GM12892 (cell line): ENCODE measurements around the gene CIB1.
A peak's percentile ranks its signal among the peaks of the same experiment; 100 is the strongest.

Source experiments
- DNase-seq: peaks from one replicate; pipeline ENCODE4 v3.0.0; 2011; ENCODE audit not compliant: insufficient read length
- FAIRE-seq: peaks from 2 replicates; lab custom pipeline; 2011; peaks lifted over from hg19 to GRCh38; lab: Jason Lieb, UNC
- POLR2A ChIP-seq: IDR thresholded peaks from 2 replicates; pipeline ENCODE4 v1.6.1; 2011; ENCODE audit warnings: low read depth, low read length, control low read depth
- POLR2AphosphoS5 ChIP-seq: IDR thresholded peaks from 2 replicates; pipeline ENCODE4 v1.6.1; 2011; ENCODE audit warnings: low read depth, low read length, control low read depth
- TAF1 ChIP-seq: IDR thresholded peaks from 2 replicates; pipeline ENCODE4 v1.6.1; 2011; ENCODE audit warnings: low read depth, mild to moderate bottlenecking, control low read depth, low read length, borderline replicate concordance

The CIB1 gene

GRCh38 chr15:90211440-90212143 lies 22.1 kb downstream of the CIB1 start:
- TF ChIP-seq POLR2AphosphoS5 (no peak), POLR2A (no peak), TAF1 (no peak)
- no peak for FAIRE-seq
- no peak for DNase-seq

- DNase-seq: no peak
- no peak for FAIRE-seq
- TF ChIP-seq POLR2AphosphoS5: no peak
- TF ChIP-seq TAF1: no peak
- TF ChIP-seq POLR2A: no peak
Observed at GRCh38 chr15:90211009-90211408, 22.7 kb downstream of the CIB1 start.

GRCh38 chr15:90210593-90210992 lies 23.1 kb downstream of the CIB1 start:
- FAIRE-seq: no peak
- TF ChIP-seq TAF1: no peak
- TF ChIP-seq POLR2A: no peak
- TF ChIP-seq POLR2AphosphoS5: no peak

GRCh38 chr15:90209591-90209990 lies 24.1 kb downstream of the CIB1 start:
- FAIRE-seq (peak; percentile 94), DNase-seq (no peak)
- no peak for TF ChIP-seq TAF1
- TF ChIP-seq POLR2AphosphoS5: peak; percentile 30; the same call in 1 of the 2 replicates
- 0 out of 2 replicates have a peak, but pooled peaks have one; percentile 44 for TF ChIP-seq POLR2A

More at GRCh38 chr15:90210593-90210992, 23.1 kb downstream of the CIB1 start:
- DNase-seq: no peak

- no peak for TF ChIP-seq POLR2AphosphoS5
- no peak for TF ChIP-seq TAF1
- TF ChIP-seq POLR2A: no peak
- no peak for DNase-seq
- FAIRE-seq: no peak
Observed at GRCh38 chr15:90208356-90208755, 25.4 kb downstream of the CIB1 start.

- FAIRE-seq: no peak
- TF ChIP-seq POLR2A (no peak), POLR2AphosphoS5 (no peak), TAF1 (no peak)
- no peak for DNase-seq
Observed at GRCh38 chr15:90207252-90207651, 26.5 kb downstream of the CIB1 start.

DNA sequence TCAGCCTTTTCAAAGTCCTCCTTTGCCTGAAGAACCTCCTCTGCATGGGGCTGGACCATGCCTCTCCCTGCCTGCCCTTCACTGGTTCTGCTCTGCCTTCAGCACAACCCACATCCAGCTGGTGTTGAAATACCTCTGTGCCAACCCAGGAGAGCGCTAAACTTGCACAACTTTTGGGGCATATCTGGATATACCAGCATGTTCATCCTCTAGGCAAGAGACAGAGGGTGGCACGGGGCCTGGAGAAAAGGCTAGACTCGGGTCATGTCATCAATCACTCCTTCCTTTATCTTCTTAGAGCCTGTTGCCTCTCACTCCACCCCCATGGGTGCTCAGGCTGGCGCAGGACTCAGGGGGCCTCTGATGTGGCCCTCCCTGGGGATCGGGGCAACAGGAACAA lies 27.9 kb downstream of the CIB1 start:
- DNase-seq (no peak), FAIRE-seq (no peak)
- TF ChIP-seq POLR2AphosphoS5 (no peak), POLR2A (no peak), TAF1 (no peak)

GRCh38 chr15:90205050-90205848 lies 28.5 kb downstream of the CIB1 start:
- FAIRE-seq (no peak), DNase-seq (no peak)
- TF ChIP-seq POLR2AphosphoS5 (no peak), TAF1 (no peak), POLR2A (no peak)

DNA sequence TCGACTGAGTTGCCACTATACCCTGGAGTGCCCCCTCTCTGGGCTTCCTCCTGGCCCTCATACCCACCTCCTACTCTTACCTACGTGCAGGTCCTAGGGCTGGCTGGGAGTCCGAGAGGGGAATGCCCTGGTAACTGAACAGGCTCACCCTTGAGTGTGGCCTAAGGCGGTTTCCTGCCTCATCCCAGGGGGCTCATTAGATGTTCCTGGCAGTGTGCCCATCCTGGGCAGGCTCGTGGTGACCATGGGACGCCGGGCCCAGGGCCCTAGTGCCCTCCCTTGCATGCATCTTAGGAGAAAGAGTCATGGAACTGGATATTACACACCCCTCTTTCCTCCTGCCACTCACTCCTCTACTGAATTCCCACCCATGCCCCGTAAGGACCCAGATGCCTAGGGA lies 29.8 kb downstream of the CIB1 start:
- no peak for DNase-seq
- no peak for FAIRE-seq
- no peak for TF ChIP-seq POLR2AphosphoS5
- TF ChIP-seq POLR2A: no peak
- no peak for TF ChIP-seq TAF1

DNA sequence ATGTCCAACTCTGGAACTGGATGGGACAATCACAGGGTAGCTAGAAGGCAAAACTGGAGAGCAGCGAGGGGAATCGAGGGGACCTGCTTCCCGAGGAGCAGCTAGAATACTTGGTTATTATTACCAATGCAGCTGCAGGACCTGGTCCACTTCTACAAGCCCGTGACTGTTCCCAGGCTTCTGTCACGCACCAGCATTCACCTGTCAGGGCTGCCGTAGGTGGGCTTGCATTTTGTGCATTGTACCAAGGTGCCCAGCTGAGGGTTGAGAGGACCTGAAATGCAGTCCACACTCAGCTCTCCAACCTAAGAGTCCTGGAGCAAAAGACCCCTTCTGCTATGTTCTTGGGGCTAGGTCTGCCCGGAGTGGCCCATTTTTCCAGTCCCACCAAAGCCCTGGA lies 30.3 kb downstream of the CIB1 start:
- FAIRE-seq: no peak
- no peak for TF ChIP-seq POLR2AphosphoS5
- TF ChIP-seq POLR2A: no peak
- no peak for TF ChIP-seq TAF1
- no peak for DNase-seq

GRCh38 chr15:90202929-90203328 lies 30.8 kb downstream of the CIB1 start:
- TF ChIP-seq POLR2A (no peak), POLR2AphosphoS5 (no peak), TAF1 (no peak)
- FAIRE-seq: no peak
- DNase-seq: no peak

DNA sequence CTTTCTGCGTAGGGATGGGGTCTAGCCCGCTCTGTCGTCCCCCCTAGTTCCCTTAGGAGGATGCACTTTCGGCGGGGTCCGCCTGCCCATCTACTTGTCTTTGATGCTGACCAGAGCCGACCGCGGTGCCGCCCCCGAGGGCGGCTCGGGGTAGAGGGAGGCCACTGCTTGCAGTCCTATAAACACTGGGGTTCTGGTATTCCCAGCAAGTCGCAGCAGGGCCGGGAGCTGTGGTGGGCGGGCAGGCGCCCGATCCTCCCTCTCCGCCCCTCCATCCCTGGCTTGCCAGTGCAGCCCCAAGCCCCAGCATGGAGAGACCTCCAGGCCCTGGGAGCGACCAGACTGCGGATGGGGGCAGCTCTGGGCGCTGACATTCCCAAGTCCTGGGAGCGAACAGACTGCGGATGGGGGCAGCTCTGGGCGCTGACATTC lies 31.8 kb downstream of the CIB1 start:
- DNase-seq: no peak
- TF ChIP-seq POLR2AphosphoS5 (no peak), TAF1 (no peak), POLR2A (no peak)
- FAIRE-seq: no peak
